Prostate gland (tissue), 2 donors: ENCODE measurements around the gene ADAMTS17.

ENCODE experiments used
- CTCF ChIP-seq, 4 experiments: fragments of 200-600 bp in 2 of 4; fragments of 450-650 bp in 2 of 4; sonication (generic) in 2 of 4; IDR thresholded peaks; 1 replicate in 3 of 4; 2 replicates in 1 of 4; pipeline ENCODE4 v1.5.1; 2016 to 2019; ENCODE audit warnings: antibody characterized with exemption in 4 of 4, mild to moderate bottlenecking in 2 of 4, moderate library complexity in 2 of 4
- POLR2A ChIP-seq: fragments of 450-650 bp; IDR thresholded peaks from one replicate; pipeline ENCODE4 v1.6.1; 2016; ENCODE audit warnings: antibody characterized with exemption, mild to moderate bottlenecking
- POLR2AphosphoS5 ChIP-seq: sonication (generic); formaldehyde crosslinking; IDR thresholded peaks from one replicate; pipeline ENCODE4 v1.6.1; 2017; ENCODE audit warnings: antibody characterized with exemption

- TF ChIP-seq CTCF (IDR thresholded peaks at IDR 0.05) (no peak), POLR2A (no peak), POLR2AphosphoS5 (no peak)
Measured at GRCh38 chr15:99932676-99933402, 408.9 kb downstream of the ADAMTS17 start.
